GM21526 (cell line): ENCODE measurements around the gene GDF7.

ENCODE experiments used
- ATAC-seq: cut with Tn5 transposase; IDR thresholded peaks from one replicate; pipeline ENCODE4 v1.9.1; 2021; ENCODE audit warnings: moderate library complexity; ENCODE audit not compliant: unreplicated experiment, low FRiP score

The GDF7 gene

DNA sequence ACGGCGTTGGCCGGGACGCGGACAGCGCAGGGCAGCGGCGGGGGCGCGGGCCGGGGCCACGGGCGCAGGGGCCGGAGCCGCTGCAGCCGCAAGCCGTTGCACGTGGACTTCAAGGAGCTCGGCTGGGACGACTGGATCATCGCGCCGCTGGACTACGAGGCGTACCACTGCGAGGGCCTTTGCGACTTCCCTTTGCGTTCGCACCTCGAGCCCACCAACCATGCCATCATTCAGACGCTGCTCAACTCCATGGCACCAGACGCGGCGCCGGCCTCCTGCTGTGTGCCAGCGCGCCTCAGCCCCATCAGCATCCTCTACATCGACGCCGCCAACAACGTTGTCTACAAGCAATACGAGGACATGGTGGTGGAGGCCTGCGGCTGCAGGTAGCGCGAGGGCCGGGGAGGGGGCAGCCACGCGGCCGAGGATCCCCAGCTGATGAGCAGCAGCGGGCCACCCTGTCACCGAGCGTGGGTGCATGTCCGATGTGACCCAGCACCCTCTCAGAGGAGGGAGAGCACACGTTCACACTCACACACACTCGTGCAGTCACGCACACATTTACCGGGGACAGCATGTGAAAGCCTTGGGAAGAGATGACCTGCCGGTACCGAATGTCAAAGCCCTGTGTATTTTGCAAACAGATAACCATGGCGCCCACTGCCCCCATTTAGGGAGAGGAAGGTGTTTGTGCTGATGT lies 4.2 kb downstream of the GDF7 start:
- ATAC-seq = no peak

- ATAC-seq = no peak
Observed at GRCh38 chr2:20671736-20672080, 4.8 kb downstream of the GDF7 start.

GRCh38 chr2:20672201-20672951 lies 5.4 kb downstream of the GDF7 start:
- no peak for ATAC-seq

DNA sequence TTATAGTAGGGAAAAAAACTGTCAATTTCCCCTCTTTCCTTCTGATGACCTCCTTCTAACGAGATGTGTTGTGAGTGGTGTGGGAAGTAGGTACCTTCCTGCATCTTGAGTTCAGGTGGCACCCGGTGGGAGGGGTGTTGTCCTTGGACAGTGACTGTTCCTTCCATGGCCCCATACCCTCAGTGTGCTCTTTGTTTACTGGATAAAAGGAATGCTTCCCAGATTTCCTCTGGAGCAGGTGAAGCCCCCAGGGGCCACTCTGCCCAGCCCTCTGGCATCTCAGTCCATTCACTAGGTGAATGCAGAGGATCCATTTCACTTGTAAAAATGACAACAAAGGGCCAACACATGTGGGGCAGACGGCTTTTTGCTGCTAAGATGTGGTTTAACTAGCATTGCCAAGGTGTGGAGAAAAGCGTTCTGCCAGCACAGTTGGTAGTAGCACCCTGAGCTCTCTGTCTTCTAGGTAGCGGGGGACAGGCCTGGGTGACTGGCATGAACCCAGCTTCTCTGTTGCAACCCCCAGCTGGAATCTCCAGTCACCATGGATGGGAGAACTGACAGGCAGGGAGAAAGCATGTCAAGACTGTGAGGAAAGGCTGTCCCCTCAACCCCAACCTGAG lies 6.9 kb downstream of the GDF7 start:
- no peak for ATAC-seq

- no peak for ATAC-seq
Observed at GRCh38 chr2:20674309-20674965, 7.5 kb downstream of the GDF7 start.

GRCh38 chr2:20674974-20675679 lies 8.2 kb downstream of the GDF7 start:
- ATAC-seq = no peak

DNA sequence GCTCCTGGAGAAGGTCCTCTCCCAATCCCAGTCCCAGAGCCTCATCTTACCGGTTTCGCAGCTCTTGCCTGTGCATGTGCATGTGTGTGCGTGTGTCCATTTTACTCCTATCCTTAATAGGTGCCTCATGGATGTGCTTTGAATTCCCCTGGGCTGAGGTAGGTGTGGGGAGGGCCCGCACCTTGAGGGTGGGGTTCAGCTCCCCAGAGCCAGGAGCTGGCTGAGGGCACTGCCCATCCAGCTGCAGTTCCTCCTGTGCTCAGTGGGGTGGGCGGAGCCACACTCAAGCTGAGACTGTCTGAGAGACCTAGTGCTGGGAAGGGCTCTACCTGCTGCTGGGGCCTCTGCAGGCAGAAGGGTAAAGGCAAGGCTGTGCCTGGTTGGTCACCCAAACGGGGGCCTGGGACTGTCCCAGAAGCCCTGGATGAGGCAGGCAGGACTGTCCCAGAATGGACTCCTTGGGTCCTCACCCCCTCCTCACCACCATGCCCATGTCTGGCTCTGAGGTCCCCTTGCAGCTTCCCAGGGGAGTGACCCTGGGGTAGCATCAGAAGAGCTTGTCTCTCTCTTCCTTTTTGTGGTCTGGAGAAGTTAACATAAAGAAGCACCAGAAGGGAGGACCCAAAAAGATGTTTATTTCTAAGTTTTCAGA lies 8.9 kb downstream of the GDF7 start:
- ATAC-seq = peak; percentile 60

GRCh38 chr2:20676353-20677215 lies 9.6 kb downstream of the GDF7 start:
- ATAC-seq = peak; percentile 84

- ATAC-seq = peak; percentile 36
Observed at GRCh38 chr2:20677301-20678085, 10.5 kb downstream of the GDF7 start.

- no peak for ATAC-seq
Observed at GRCh38 chr2:20678086-20678395, 11.1 kb downstream of the GDF7 start.

DNA sequence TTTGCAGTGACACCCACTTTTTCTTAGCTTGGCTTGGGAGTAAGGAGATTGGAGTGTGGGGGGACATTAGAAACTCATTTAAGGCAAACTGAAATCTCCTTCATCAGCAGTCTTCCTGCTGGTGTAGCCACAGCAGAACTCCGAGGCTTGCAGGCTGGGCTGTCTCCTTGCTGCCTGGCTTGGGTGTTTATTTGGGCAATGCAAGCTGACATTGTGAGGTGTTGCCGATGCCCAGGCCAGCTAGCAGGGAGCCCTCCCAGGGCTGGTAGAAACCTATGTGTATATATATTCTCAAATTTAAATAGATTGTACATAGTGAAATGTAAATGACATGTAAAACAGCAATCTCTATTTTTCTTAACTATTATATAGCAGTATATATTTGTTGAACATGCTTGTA lies 11.8 kb downstream of the GDF7 start:
- no peak for ATAC-seq

DNA sequence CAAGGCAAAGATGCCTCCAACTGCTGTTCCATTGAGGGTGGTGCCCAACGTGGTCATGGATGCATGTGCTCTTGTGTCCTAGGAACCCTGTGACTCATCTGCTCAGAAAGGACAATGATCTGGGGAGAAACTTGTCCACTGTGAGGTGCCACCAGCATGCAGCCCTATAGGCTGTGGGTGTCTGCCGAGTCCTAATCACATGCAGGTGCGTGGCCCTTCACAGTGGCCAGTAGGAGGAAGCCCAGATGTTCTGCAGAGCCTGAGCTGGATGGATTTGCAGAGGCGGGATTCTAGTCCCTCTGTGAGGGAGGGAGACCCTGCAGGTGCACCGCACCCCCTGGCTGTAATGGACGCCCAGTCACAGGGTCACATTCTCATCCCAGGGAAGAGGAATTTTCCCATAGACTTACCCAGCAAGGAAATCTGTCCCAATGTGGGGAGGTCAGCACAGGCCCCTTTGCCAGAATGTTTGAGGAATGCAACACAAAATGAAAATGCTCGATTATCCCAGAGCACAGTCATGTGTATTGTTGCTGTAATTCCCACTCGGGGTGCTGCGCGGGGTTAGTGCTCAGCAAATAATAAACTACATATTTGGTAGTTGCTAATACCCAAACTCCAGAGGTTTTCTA lies 13.9 kb downstream of the GDF7 start:
- ATAC-seq = no peak

- no peak for ATAC-seq
Observed at GRCh38 chr2:20682167-20682920, 15.4 kb downstream of the GDF7 start.

DNA sequence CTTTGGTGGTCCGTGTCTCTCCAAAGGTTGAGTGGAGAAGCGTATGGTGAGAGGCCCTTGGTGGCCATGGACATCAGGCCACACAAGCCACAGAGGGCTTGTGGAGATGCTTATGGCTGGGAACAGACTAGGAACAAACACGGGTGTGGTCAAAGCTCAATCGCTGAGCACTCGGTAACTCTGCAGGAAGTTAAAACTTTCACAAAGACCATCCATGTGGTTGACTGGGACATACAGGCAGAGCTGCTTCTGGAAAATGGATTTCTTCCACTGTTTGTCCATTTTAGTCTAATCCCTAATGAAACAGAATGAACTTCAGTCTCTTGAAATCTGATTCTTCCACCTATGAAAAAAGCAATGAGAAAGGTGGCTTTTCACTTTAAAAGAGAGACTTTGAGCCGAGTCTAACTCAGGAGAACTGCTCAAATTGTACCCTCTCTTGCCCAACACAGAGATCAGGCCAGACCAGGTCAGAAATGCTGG lies 17.7 kb downstream of the GDF7 start:
- ATAC-seq = no peak

GRCh38 chr2:20687260-20687832 lies 20.4 kb downstream of the GDF7 start:
- no peak for ATAC-seq

- no peak for ATAC-seq
Observed at GRCh38 chr2:20689428-20690264, 22.7 kb downstream of the GDF7 start.
